Suppressor macrophage treated with lipopolysaccharide for 1 hour (primary cell): ENCODE measurements around the gene FBF1.

ENCODE experiments used
- DNase-seq, 3 donors: peaks; one replicate each; pipeline ENCODE4 v3.0.0-alpha.2; 2020 to 2022

The FBF1 gene

GRCh38 chr17:75893305-75894048 lies 47.4 kb downstream of the FBF1 start:
- no peak for DNase-seq

- no peak for DNase-seq
These were observed 48.2 kb downstream of the FBF1 start for GRCh38 chr17:75892556-75893224.

GRCh38 chr17:75891605-75892555 lies 49.0 kb downstream of the FBF1 start:
- DNase-seq, result no peak

- no peak for DNase-seq
These were observed 49.7 kb downstream of the FBF1 start for GRCh38 chr17:75891022-75891604.

GRCh38 chr17:75889454-75889853 lies 51.4 kb downstream of the FBF1 start:
- DNase-seq, result no peak

GRCh38 chr17:75888484-75888883 lies 52.4 kb downstream of the FBF1 start:
- DNase-seq, result no peak

GRCh38 chr17:75885860-75886259 lies 55.0 kb downstream of the FBF1 start:
- DNase-seq, result peak in 2 of 3 donors; percentile 61 to 62

GRCh38 chr17:75885431-75885830 lies 55.4 kb downstream of the FBF1 start:
- DNase-seq, result peak; percentile 67 to 78 (median 67)

GRCh38 chr17:75881678-75882454 lies 59.0 kb downstream of the FBF1 start:
- no peak for DNase-seq

GRCh38 chr17:75880266-75880665 lies 60.6 kb downstream of the FBF1 start:
- DNase-seq, result no peak

- DNase-seq, result peak; percentile 71 to 81 (median 73)
These were observed 62.5 kb downstream of the FBF1 start, which contains the start of gene TRIM47 for GRCh38 chr17:75878174-75878998. Gene TRIM47 (minus strand): TSS chr17:75878581. CDS start chr17:75878548, 33 bp downstream.

GRCh38 chr17:75877752-75878173 lies 63.1 kb downstream of the FBF1 start:
- peak; percentile 71 to 87 (median 77) for DNase-seq

GRCh38 chr17:75876938-75877751 lies 63.7 kb downstream of the FBF1 start:
- peak; percentile 85 to 94 (median 93) for DNase-seq

- DNase-seq, result peak in 1 of 3 donors; percentile 35
These were observed 64.5 kb downstream of the FBF1 start for GRCh38 chr17:75876190-75876937.

- DNase-seq, result no peak
These were observed 65.0 kb downstream of the FBF1 start for GRCh38 chr17:75875940-75876189.

GRCh38 chr17:75875182-75875939 lies 65.5 kb downstream of the FBF1 start:
- DNase-seq, result no peak

GRCh38 chr17:75874323-75875181 lies 66.3 kb downstream of the FBF1 start:
- DNase-seq, result no peak
